Upper lobe of left lung (tissue), 6 donors: ENCODE measurements around the gene EIF4EBP2. TPM values are rescaled to one million over a fixed set of nuclear protein-coding genes. Genes with fewer than 3 reads are reported as not detected.

Source experiments
- ATAC-seq, 2 donors: fragments of 200-7000 bp; cut with Tn5 transposase; one replicate each; pipeline ENCODE4 v1.9.1; 2022; ENCODE audit warnings: mild to moderate bottlenecking in 2 of 2, moderate library complexity in 2 of 2; ENCODE audit not compliant: low FRiP score in 2 of 2
- DNase-seq, 2 donors: peaks; one replicate each; pipeline ENCODE4 v3.0.0-alpha.2; 2019 to 2020
- H3K27ac ChIP-seq, 4 donors: fragments of 200-600 bp; sonication (generic); one replicate each; pipeline ENCODE4 v1.5.1; 2016 to 2019
- H3K27me3 ChIP-seq, 4 donors: fragments of 200-600 bp; sonication (generic); one replicate each; pipeline ENCODE4 v1.5.1; 2017 to 2019
- H3K36me3 ChIP-seq, 4 donors: fragments of 200-600 bp; sonication (generic); one replicate each; pipeline ENCODE4 v1.5.1; 2016 to 2019
- H3K4me1 ChIP-seq, 4 donors: fragments of 200-600 bp; sonication (generic); one replicate each; pipeline ENCODE4 v1.5.1; 2018 to 2019
- H3K4me3 ChIP-seq, 4 donors: fragments of 200-600 bp; sonication (generic); one replicate each; pipeline ENCODE4 v1.5.1; 2017 to 2019; ENCODE audit warnings: mild to moderate bottlenecking in 2 of 4, moderate library complexity in 1 of 4
- H3K9me3 ChIP-seq, 4 donors: fragments of 200-600 bp; sonication (generic); one replicate each; pipeline ENCODE4 v1.5.1; 2018 to 2019
- CTCF ChIP-seq, 6 experiments: fragments of 450-650 bp in 4 of 6; fragments of 200-600 bp in 2 of 6; sonication (generic) in 2 of 6; IDR thresholded peaks; one replicate each; pipeline ENCODE4 v1.5.1; 2016 to 2019; ENCODE audit warnings: antibody characterized with exemption in 6 of 6
- EP300 ChIP-seq, 4 donors: sonication (generic); formaldehyde crosslinking; IDR thresholded peaks; one replicate each; pipeline ENCODE4 v1.5.1; 2017; ENCODE audit warnings: antibody characterized with exemption in 4 of 4, control low read depth in 2 of 4
- POLR2A ChIP-seq, 4 donors: fragments of 450-650 bp; IDR thresholded peaks; one replicate each; pipeline ENCODE4 v1.5.1; 2016 to 2017; ENCODE audit warnings: antibody characterized with exemption in 4 of 4, mild to moderate bottlenecking in 2 of 4
- POLR2AphosphoS5 ChIP-seq, 2 donors: sonication (generic); formaldehyde crosslinking; IDR thresholded peaks; one replicate each; pipeline ENCODE4 v1.5.1; 2017; ENCODE audit warnings: antibody characterized with exemption in 2 of 2
- WGBS, 2 donors: methylation state at CpG; one replicate each; pipeline ENCODE4 v1.1.5; 2017 to 2018; 5-methylcytosine and 5-hydroxymethylcytosine counted together
- total RNA-seq, 6 donors: library from RNA; depleted of rRNA in 4 of 6; stranded (reverse); fragments of >200 nt in 4 of 6; gene quantifications; one replicate each; pipeline versions ENCODE4 v1.1.0 to v1.2.1, GENCODE V29; 2016 to 2021
- donor health status: DM: no; HTN: no; CAD: no; lungs with moderate emphysema.
- donor health status: DM: no; HTN: yes; CAD: no; lungs with severe emphysema.

The EIF4EBP2 gene
- total RNA-seq, 6 donors from 2014 or later = 36.3 to 85.1 (median 58.9) TPM

- H3K36me3 ChIP-seq = no peaks in the 10 kb centered on the region
- 12 to 19% methylated on average over 12 to 14 of the region's 15 CpGs for WGBS, 2 donors
- DNase-seq (peak; percentile 89 to 98), ATAC-seq (peak; percentile 98)
- H3K4me1 ChIP-seq = peaks cover 17 to 25% (median 23%) of the 10 kb centered on the region in 4 donors
- TF ChIP-seq POLR2A (IDR thresholded peaks at IDR 0.05) = peak in 1 of 4 donors; percentile 38
- peak; percentile 79 to 84 for TF ChIP-seq POLR2AphosphoS5 (IDR thresholded peaks at IDR 0.05)
- TF ChIP-seq CTCF (IDR thresholded peaks at IDR 0.05) = peak; percentile 89 to 98 (median 96)
- TF ChIP-seq EP300 (IDR thresholded peaks at IDR 0.05) = peak in 2 of 4 donors; percentile 40 to 78
- H3K9me3 ChIP-seq = no peaks in the 10 kb centered on the region
- H3K27ac ChIP-seq = peak overlapping the region; percentile 82 to 92 (median 91)
- H3K4me3 ChIP-seq = peak overlapping the region in 2 of 4 donors; percentile 15 to 22
- no peaks in the 10 kb centered on the region for H3K27me3 ChIP-seq
These were observed 39.8 kb upstream of the EIF4EBP2 start for GRCh38 chr10:70363971-70364771.

GRCh38 chr10:70364772-70365091 is 39.2 kb upstream of the EIF4EBP2 start:
- no peak for ATAC-seq
- Histone ChIP-seq H3K4me1 (peaks cover 17 to 25% (median 23%) of the 10 kb centered on the region in 4 donors), H3K36me3 (no peaks in the 10 kb centered on the region), H3K4me3 (peak overlapping the region in 1 of 4 donors; percentile 13), H3K27ac (peak overlapping the region in 2 of 4 donors; percentile 90 to 92), H3K9me3 (no peaks in the 10 kb centered on the region), H3K27me3 (no peaks in the 10 kb centered on the region)
- TF ChIP-seq POLR2AphosphoS5 (IDR thresholded peaks at IDR 0.05) (no peak), EP300 (IDR thresholded peaks at IDR 0.05) (no peak), POLR2A (IDR thresholded peaks at IDR 0.05) (no peak), CTCF (IDR thresholded peaks at IDR 0.05) (peak in 1 of 6 experiments; percentile 10)
- DNase-seq = no peak
- 21 to 32% methylated on average over 2 of the region's 2 CpGs for WGBS, 2 donors

- Histone ChIP-seq H3K9me3 (no peaks in the 10 kb centered on the region), H3K27me3 (no peaks in the 10 kb centered on the region), H3K27ac (no peak overlapping the region), H3K4me1 (peaks cover 17 to 25% (median 22%) of the 10 kb centered on the region in 4 donors), H3K36me3 (no peaks in the 10 kb centered on the region), H3K4me3 (no peak overlapping the region)
- WGBS, 2 donors = 79 to 88% methylated on average over 5 to 8 of the region's 8 CpGs
- DNase-seq = no peak
- no peak for ATAC-seq
- TF ChIP-seq POLR2AphosphoS5 (IDR thresholded peaks at IDR 0.05) = no peak
- no peak for TF ChIP-seq POLR2A (IDR thresholded peaks at IDR 0.05)
- no peak for TF ChIP-seq CTCF (IDR thresholded peaks at IDR 0.05)
These were observed 36.6 kb upstream of the EIF4EBP2 start for GRCh38 chr10:70367195-70367796.

- TF ChIP-seq POLR2AphosphoS5 (IDR thresholded peaks at IDR 0.05) (no peak), EP300 (IDR thresholded peaks at IDR 0.05) (no peak), CTCF (IDR thresholded peaks at IDR 0.05) (no peak), POLR2A (IDR thresholded peaks at IDR 0.05) (no peak)
- DNase-seq (no peak), ATAC-seq (no peak)
- WGBS, 2 donors = 84 to 87% methylated on average over 10 of the region's 10 CpGs
- H3K4me3 ChIP-seq = no peak overlapping the region
- H3K36me3 ChIP-seq = no peaks in the 10 kb centered on the region
- H3K9me3 ChIP-seq = no peaks in the 10 kb centered on the region
- H3K27me3 ChIP-seq = no peaks in the 10 kb centered on the region
- peaks cover 8 to 10% (median 9%) of the 10 kb centered on the region in 4 donors for H3K4me1 ChIP-seq
- H3K27ac ChIP-seq = no peak overlapping the region
These were observed 35.0 kb upstream of the EIF4EBP2 start for GRCh38 chr10:70368774-70369482.
